HepG2 (cell line): ENCODE results near the gene SLC17A9. TPM values are rescaled to one million over a fixed set of nuclear protein-coding genes. Genes with fewer than 3 reads are reported as not detected.
A peak's percentile ranks its signal among the peaks of the same experiment; 100 is the strongest.

Experiments used
- FOSL2 ChIP-seq: sonication (generic); formaldehyde crosslinking; IDR thresholded peaks from 2 replicates; pipeline ENCODE4 v1.4.0; 2020; ENCODE audit warnings: missing genetic modification reagents
- HDAC2 ChIP-seq: sonication (generic); formaldehyde crosslinking; IDR thresholded peaks from 2 replicates; pipeline ENCODE4 v1.4.0; 2020; ENCODE audit warnings: missing genetic modification reagents
- HOXA3 ChIP-seq: sonication (generic); formaldehyde crosslinking; IDR thresholded peaks from 2 replicates; pipeline ENCODE4 v1.5.0; 2020; ENCODE audit warnings: missing genetic modification reagents
- MAFF ChIP-seq: IDR thresholded peaks from 2 replicates; pipeline ENCODE4 v1.6.1; 2011; ENCODE audit warnings: low read depth, low read length, improper control_type of control experiment
- MED1 ChIP-seq: sonication (generic); formaldehyde crosslinking; IDR thresholded peaks from 2 replicates; pipeline ENCODE4 v1.4.0; 2020; ENCODE audit warnings: missing genetic modification reagents
- MEF2D ChIP-seq: sonication (generic); formaldehyde crosslinking; IDR thresholded peaks from 2 replicates; pipeline ENCODE4 v1.5.1; 2020; ENCODE audit warnings: mild to moderate bottlenecking, missing genetic modification reagents
- XRCC5 ChIP-seq: fragments of 200-400 bp; formaldehyde crosslinking; optimal IDR thresholded peaks from 2 replicates; pipeline ENCODE3; 2017; ENCODE audit warnings: mild to moderate bottlenecking, low read length
- ZBTB3 ChIP-seq: sonication (generic); formaldehyde crosslinking; IDR thresholded peaks from 2 replicates; pipeline ENCODE4 v1.4.0; 2020; ENCODE audit warnings: low read depth, mild to moderate bottlenecking, moderate library complexity, missing genetic modification reagents, borderline replicate concordance
- ZNF781 ChIP-seq: sonication (generic); formaldehyde crosslinking; IDR thresholded peaks from 2 replicates; pipeline ENCODE4 v1.5.1; 2020; ENCODE audit warnings: borderline replicate concordance, mild to moderate bottlenecking, missing genetic modification reagents; ENCODE audit errors: not compliant biosample characterization
- polyA plus RNA-seq, 8 experiments: library from polyadenylated mRNA; depleted of rRNA in 3 of 8; stranded (reverse) in 7 of 8; unstranded in 1 of 8; fragments of >200 nt; fragmentation: Illumina TruSeq in 4 of 8; extraction: Trizol in 4 of 8; gene quantifications; 2 replicates each; pipeline versions ENCODE4 v1.2.1 to v1.2.3, GENCODE V29; 2011 to 2016; ENCODE audit warnings: low read depth in 4 of 8, missing spikeins in 1 of 8, mixed read lengths in 1 of 8; ENCODE audit not compliant: insufficient read depth in 1 of 8
- total RNA-seq, 5 experiments: library from RNA; depleted of rRNA; stranded (reverse); fragments of >200 nt; fragmentation: Illumina TruSeq; extraction: Trizol; gene quantifications; 2 replicates each; pipeline ENCODE4 v1.2.3, GENCODE V29; 2016; ENCODE audit warnings: low read depth in 1 of 5
- TF ChIP-seq, protein P1 (sequence below): sonication (generic); formaldehyde crosslinking; IDR thresholded peaks from 2 replicates; pipeline ENCODE4 v1.5.0; 2020; ENCODE audit warnings: missing genetic modification reagents
- TF ChIP-seq, protein P2 (sequence below): sonication (generic); formaldehyde crosslinking; IDR thresholded peaks from 2 replicates; pipeline ENCODE4 v1.5.1; 2020; ENCODE audit warnings: mild to moderate bottlenecking, moderate library complexity, missing genetic modification reagents
- TF ChIP-seq, protein P3 (sequence below): sonication (generic); formaldehyde crosslinking; IDR thresholded peaks from 2 replicates; pipeline ENCODE4 v1.4.0; 2020; ENCODE audit warnings: low read depth, missing genetic modification reagents
- TF ChIP-seq, protein P4 (sequence below): conservative IDR thresholded peaks from 2 replicates; pipeline ENCODE4 v1.6.1; 2018; ENCODE audit warnings: missing genetic modification reagents
- TF ChIP-seq, protein P5 (sequence below): sonication (generic); formaldehyde crosslinking; IDR thresholded peaks from 2 replicates; pipeline ENCODE4 v1.8.0; 2022; ENCODE audit warnings: mild to moderate bottlenecking, missing genetic modification reagents
- TF ChIP-seq, protein P6 (sequence below): sonication (generic); formaldehyde crosslinking; IDR thresholded peaks from 2 replicates; pipeline ENCODE4 v1.4.0; 2020; ENCODE audit warnings: missing genetic modification reagents, borderline replicate concordance

SLC17A9 gene
- total and polyA plus RNA-seq, 2 of the 13 experiments (the other 11 are each of a cell fraction or from before 2014, with no cell fraction given), result 110 to 191 TPM

DNA sequence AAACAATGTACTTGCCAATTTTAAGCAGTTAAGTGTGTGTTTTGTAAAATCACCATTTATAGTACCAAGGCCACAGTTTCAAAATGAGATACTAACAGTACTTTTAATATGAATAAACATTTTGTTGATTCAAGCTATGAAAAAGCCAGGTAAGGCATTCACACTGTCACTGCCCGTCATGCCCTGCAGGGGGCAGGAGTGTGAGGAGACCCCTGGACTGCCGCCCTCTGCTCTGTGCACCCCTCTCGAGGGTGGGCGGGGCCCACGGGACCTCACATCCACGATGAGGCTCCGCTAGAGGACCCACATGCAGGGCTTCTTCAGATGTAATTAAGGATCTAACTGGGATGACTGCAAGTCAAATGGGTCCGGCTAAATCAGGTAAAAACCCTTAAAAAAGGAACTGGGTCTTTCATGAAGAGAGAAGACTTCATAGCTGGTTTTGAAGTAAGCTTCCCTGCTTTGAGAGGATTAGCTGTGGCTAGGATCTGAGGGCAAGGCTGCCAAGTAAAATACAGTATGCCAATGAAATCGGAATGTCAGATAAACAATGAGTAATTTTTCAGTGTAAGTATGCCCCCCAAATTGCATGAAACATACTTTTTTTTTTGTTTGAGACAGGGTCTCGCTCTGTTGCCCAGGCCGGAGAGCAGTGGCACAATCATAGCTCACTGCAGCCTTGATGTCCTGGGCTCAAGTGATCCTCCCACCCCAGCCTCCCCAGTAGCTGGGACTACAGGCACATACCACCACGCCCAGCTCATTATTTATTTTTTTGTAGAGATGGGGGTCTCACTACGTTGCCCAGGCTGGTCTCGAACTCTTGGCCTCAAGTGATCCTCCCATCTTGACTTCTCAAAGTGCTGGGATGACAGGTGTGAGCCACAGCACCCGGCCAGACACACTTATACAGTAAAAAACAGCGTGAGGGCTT lies 44.9 kb upstream of the SLC17A9 start (continued):
- peak; percentile 42; the same call in 1 of the 2 replicates for TF ChIP-seq HDAC2
- TF ChIP-seq MED1 (CRISPR knock-in tag), result peak; percentile 50
- TF ChIP-seq, protein P1, sequence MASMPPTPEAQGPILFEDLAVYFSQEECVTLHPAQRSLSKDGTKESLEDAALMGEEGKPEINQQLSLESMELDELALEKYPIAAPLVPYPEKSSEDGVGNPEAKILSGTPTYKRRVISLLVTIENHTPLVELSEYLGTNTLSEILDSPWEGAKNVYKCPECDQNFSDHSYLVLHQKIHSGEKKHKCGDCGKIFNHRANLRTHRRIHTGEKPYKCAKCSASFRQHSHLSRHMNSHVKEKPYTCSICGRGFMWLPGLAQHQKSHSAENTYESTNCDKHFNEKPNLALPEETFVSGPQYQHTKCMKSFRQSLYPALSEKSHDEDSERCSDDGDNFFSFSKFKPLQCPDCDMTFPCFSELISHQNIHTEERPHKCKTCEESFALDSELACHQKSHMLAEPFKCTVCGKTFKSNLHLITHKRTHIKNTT (CRISPR knock-in tag), result no peak
- TF ChIP-seq, protein P2, sequence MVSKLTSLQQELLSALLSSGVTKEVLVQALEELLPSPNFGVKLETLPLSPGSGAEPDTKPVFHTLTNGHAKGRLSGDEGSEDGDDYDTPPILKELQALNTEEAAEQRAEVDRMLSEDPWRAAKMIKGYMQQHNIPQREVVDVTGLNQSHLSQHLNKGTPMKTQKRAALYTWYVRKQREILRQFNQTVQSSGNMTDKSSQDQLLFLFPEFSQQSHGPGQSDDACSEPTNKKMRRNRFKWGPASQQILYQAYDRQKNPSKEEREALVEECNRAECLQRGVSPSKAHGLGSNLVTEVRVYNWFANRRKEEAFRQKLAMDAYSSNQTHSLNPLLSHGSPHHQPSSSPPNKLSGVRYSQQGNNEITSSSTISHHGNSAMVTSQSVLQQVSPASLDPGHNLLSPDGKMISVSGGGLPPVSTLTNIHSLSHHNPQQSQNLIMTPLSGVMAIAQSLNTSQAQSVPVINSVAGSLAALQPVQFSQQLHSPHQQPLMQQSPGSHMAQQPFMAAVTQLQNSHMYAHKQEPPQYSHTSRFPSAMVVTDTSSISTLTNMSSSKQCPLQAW (CRISPR knock-in tag), result 0 out of 2 replicates have a peak, but pooled peaks have one; percentile 15
- TF ChIP-seq MEF2D (CRISPR knock-in tag), result no peak
- TF ChIP-seq ZBTB3 (CRISPR knock-in tag), result no peak
- TF ChIP-seq, protein P3, sequence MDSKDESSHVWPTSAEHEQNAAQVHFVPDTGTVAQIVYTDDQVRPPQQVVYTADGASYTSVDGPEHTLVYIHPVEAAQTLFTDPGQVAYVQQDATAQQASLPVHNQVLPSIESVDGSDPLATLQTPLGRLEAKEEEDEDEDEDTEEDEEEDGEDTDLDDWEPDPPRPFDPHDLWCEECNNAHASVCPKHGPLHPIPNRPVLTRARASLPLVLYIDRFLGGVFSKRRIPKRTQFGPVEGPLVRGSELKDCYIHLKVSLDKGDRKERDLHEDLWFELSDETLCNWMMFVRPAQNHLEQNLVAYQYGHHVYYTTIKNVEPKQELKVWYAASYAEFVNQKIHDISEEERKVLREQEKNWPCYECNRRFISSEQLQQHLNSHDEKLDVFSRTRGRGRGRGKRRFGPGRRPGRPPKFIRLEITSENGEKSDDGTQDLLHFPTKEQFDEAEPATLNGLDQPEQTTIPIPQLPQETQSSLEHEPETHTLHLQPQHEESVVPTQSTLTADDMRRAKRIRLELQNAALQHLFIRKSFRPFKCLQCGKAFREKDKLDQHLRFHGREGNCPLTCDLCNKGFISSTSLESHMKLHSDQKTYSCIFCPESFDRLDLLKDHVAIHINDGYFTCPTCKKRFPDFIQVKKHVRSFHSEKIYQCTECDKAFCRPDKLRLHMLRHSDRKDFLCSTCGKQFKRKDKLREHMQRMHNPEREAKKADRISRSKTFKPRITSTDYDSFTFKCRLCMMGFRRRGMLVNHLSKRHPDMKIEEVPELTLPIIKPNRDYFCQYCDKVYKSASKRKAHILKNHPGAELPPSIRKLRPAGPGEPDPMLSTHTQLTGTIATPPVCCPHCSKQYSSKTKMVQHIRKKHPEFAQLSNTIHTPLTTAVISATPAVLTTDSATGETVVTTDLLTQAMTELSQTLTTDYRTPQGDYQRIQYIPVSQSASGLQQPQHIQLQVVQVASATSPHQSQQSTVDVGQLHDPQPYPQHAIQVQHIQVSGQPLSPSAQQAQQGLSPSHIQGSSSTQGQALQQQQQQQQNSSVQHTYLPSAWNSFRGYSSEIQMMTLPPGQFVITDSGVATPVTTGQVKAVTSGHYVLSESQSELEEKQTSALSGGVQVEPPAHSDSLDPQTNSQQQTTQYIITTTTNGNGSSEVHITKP (CRISPR knock-in tag), result 0 out of 2 replicates have a peak, but pooled peaks have one; percentile 39
- TF ChIP-seq, protein P4, sequence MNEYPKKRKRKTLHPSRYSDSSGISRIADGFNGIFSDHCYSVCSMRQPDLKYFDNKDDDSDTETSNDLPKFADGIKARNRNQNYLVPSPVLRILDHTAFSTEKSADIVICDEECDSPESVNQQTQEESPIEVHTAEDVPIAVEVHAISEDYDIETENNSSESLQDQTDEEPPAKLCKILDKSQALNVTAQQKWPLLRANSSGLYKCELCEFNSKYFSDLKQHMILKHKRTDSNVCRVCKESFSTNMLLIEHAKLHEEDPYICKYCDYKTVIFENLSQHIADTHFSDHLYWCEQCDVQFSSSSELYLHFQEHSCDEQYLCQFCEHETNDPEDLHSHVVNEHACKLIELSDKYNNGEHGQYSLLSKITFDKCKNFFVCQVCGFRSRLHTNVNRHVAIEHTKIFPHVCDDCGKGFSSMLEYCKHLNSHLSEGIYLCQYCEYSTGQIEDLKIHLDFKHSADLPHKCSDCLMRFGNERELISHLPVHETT (CRISPR knock-in tag), result no peak
- peak; percentile 63; the same call in 1 of the 2 replicates for TF ChIP-seq HOXA3 (CRISPR knock-in tag)
- peak; percentile 28 for TF ChIP-seq ZNF781 (CRISPR knock-in tag)
- TF ChIP-seq, protein P5, sequence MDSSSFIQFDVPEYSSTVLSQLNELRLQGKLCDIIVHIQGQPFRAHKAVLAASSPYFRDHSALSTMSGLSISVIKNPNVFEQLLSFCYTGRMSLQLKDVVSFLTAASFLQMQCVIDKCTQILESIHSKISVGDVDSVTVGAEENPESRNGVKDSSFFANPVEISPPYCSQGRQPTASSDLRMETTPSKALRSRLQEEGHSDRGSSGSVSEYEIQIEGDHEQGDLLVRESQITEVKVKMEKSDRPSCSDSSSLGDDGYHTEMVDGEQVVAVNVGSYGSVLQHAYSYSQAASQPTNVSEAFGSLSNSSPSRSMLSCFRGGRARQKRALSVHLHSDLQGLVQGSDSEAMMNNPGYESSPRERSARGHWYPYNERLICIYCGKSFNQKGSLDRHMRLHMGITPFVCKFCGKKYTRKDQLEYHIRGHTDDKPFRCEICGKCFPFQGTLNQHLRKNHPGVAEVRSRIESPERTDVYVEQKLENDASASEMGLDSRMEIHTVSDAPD, result no peak
- peak; percentile 57 for TF ChIP-seq XRCC5
- TF ChIP-seq FOSL2, result peak; percentile 28; the same call in 1 of the 2 replicates
- no peak for TF ChIP-seq MAFF
- TF ChIP-seq, protein P6, sequence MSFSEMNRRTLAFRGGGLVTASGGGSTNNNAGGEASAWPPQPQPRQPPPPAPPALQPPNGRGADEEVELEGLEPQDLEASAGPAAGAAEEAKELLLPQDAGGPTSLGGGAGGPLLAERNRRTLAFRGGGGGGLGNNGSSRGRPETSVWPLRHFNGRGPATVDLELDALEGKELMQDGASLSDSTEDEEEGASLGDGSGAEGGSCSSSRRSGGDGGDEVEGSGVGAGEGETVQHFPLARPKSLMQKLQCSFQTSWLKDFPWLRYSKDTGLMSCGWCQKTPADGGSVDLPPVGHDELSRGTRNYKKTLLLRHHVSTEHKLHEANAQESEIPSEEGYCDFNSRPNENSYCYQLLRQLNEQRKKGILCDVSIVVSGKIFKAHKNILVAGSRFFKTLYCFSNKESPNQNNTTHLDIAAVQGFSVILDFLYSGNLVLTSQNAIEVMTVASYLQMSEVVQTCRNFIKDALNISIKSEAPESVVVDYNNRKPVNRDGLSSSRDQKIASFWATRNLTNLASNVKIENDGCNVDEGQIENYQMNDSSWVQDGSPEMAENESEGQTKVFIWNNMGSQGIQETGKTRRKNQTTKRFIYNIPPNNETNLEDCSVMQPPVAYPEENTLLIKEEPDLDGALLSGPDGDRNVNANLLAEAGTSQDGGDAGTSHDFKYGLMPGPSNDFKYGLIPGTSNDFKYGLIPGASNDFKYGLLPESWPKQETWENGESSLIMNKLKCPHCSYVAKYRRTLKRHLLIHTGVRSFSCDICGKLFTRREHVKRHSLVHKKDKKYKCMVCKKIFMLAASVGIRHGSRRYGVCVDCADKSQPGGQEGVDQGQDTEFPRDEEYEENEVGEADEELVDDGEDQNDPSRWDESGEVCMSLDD (CRISPR knock-in tag), result peak; percentile 68; the same call in 1 of the 2 replicates
